Activated CD4-positive, alpha-beta T cell treated with anti-CD3 and anti-CD28 coated beads, Interleukin-2, amount 10 ng/mL, durations not matched to agents 24 days and 14 days (primary cell): ENCODE results near the gene MYBPC1. TPM values are rescaled to one million over a fixed set of nuclear protein-coding genes. Genes with fewer than 3 reads are reported as not detected.
A peak's percentile ranks its signal among the peaks of the same experiment; 100 is the strongest.
"Not testable (repeated sequence)": the region's sequence is repeated elsewhere in the genome, so short reads cannot be mapped to it uniquely, and the experiment has no call there.

Experiments used
- DNase-seq: peaks from one replicate; pipeline ENCODE4 v3.0.0; 2022
- H3K27ac Mint-ChIP-seq: one replicate; pipeline ENCODE4 v1.8.0; 2022; ENCODE audit warnings: mild to moderate bottlenecking, mixed read lengths
- H3K27me3 Mint-ChIP-seq: one replicate; pipeline ENCODE4 v1.8.0; 2022; ENCODE audit warnings: mixed read lengths
- H3K36me3 Mint-ChIP-seq: one replicate; pipeline ENCODE4 v1.8.0; 2022; ENCODE audit warnings: low read depth, mild to moderate bottlenecking, mixed read lengths
- H3K4me1 Mint-ChIP-seq: one replicate; pipeline ENCODE4 v1.8.0; 2021; ENCODE audit warnings: mixed read lengths
- H3K4me3 Mint-ChIP-seq: one replicate; pipeline ENCODE4 v1.8.0; 2022; ENCODE audit warnings: mild to moderate bottlenecking, moderate library complexity, mixed read lengths
- H3K9me3 Mint-ChIP-seq: one replicate; pipeline ENCODE4 v1.8.0; 2021; ENCODE audit warnings: mixed read lengths
- intact Hi-C: fragments of 100-400 bp; cut with micrococcal nuclease; formaldehyde crosslinking; loops from one replicate; pipeline ENCODE4 v1.15.1; 2023
- total RNA-seq: library from RNA; stranded (reverse); gene quantifications from 2 replicates; pipeline ENCODE4 v1.2.3, GENCODE V29; 2022

Gene MYBPC1
- total RNA-seq, 1 donor from 2014 or later = not detected

GRCh38 chr12:101654442-101654841, 59.7 kb downstream of the MYBPC1 start:
- Mint-ChIP-seq H3K9me3 (no peaks in the 10 kb centered on the region), H3K4me1 (no peaks in the 10 kb centered on the region), H3K27ac (no peak overlapping the region), H3K27me3 (peaks cover 28% of the 10 kb centered on the region), H3K4me3 (no peak overlapping the region), H3K36me3 (no peaks in the 10 kb centered on the region)
- no peak for DNase-seq
- intact Hi-C loops = no loop called here

- no peak overlapping the region for H3K27ac Mint-ChIP-seq
- DNase-seq = no peak
- no peak overlapping the region for H3K4me3 Mint-ChIP-seq
- peaks cover 28% of the 10 kb centered on the region for H3K27me3 Mint-ChIP-seq
- H3K4me1 Mint-ChIP-seq = no peaks in the 10 kb centered on the region
- intact Hi-C loops = no loop called here
- H3K9me3 Mint-ChIP-seq = no peaks in the 10 kb centered on the region
- H3K36me3 Mint-ChIP-seq = no peaks in the 10 kb centered on the region
These were observed 60.6 kb downstream of the MYBPC1 start for GRCh38 chr12:101655393-101655792.

DNA sequence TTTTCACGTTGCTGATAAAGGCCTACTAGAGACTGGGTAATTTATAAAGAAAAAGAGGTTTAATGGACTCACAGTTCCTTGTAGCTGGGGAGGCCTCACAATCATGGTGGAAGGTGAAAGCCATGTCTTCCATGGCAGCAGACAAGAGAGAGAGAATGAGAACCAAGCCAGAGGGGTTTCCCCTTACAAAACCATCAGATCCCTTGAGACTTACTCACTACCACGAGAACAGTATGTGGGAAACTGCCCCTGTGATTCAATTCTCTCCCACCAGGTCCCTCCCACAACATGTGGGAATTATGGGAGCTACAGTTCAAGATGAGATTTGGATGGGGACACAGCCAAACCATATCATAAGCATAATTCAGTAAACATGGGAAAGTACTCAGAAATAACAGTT, 65.9 kb downstream of the MYBPC1 start:
- intact Hi-C loops, H3K9me3 Mint-ChIP-seq, H3K4me3 Mint-ChIP-seq, H3K4me1 Mint-ChIP-seq, DNase-seq, H3K27ac Mint-ChIP-seq, H3K36me3 Mint-ChIP-seq: not testable (repeated sequence)
- peaks cover 24% of the 10 kb centered on the region for H3K27me3 Mint-ChIP-seq

- no peak overlapping the region for H3K27ac Mint-ChIP-seq
- H3K4me3 Mint-ChIP-seq = no peak overlapping the region
- intact Hi-C loops = no loop called here
- H3K4me1 Mint-ChIP-seq = no peaks in the 10 kb centered on the region
- no peaks in the 10 kb centered on the region for H3K9me3 Mint-ChIP-seq
- DNase-seq = no peak
- peaks cover 23% of the 10 kb centered on the region for H3K27me3 Mint-ChIP-seq
- H3K36me3 Mint-ChIP-seq = no peaks in the 10 kb centered on the region
These were observed 68.5 kb downstream of the MYBPC1 start for GRCh38 chr12:101663298-101663697.

GRCh38 chr12:101664992-101665391, 70.2 kb downstream of the MYBPC1 start:
- Mint-ChIP-seq H3K4me1 (no peaks in the 10 kb centered on the region), H3K27me3 (peaks cover 17% of the 10 kb centered on the region), H3K4me3 (no peak overlapping the region), H3K36me3 (no peaks in the 10 kb centered on the region), H3K27ac (no peak overlapping the region), H3K9me3 (no peaks in the 10 kb centered on the region)
- intact Hi-C loops = no loop called here
- no peak for DNase-seq

- peaks cover 17% of the 10 kb centered on the region for H3K27me3 Mint-ChIP-seq
- intact Hi-C loops = no loop called here
- no peak overlapping the region for H3K4me3 Mint-ChIP-seq
- no peak for DNase-seq
- no peaks in the 10 kb centered on the region for H3K9me3 Mint-ChIP-seq
- H3K27ac Mint-ChIP-seq = no peak overlapping the region
- H3K36me3 Mint-ChIP-seq = no peaks in the 10 kb centered on the region
- H3K4me1 Mint-ChIP-seq = peaks cover 4% of the 10 kb centered on the region
These were observed 71.4 kb downstream of the MYBPC1 start for GRCh38 chr12:101666052-101666728.

DNA sequence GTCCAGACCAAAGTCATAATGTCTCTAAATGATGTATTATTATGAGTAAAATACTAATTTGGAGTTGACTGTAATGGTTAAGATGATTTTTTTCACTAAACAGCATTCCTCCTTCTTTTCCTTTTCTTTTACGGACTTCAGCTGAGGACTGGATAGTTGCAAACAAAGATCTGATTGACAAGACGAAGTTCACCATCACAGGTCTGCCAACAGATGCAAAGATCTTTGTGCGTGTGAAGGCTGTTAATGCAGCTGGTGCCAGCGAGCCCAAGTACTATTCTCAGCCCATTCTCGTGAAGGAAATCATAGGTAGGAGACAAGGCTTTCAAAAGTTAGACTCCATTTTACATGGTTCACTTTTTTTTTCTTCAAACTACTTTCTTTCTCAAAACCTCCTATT, 72.8 kb downstream of the MYBPC1 start:
- H3K4me1 Mint-ChIP-seq = peaks cover 15% of the 10 kb centered on the region
- H3K27me3 Mint-ChIP-seq = peaks cover 17% of the 10 kb centered on the region
- H3K4me3 Mint-ChIP-seq = no peak overlapping the region
- H3K9me3 Mint-ChIP-seq = no peaks in the 10 kb centered on the region
- intact Hi-C loops = no loop called here
- DNase-seq = no peak
- no peak overlapping the region for H3K27ac Mint-ChIP-seq
- H3K36me3 Mint-ChIP-seq = no peaks in the 10 kb centered on the region

GRCh38 chr12:101670007-101670671, 75.4 kb downstream of the MYBPC1 start:
- Mint-ChIP-seq H3K9me3 (no peaks in the 10 kb centered on the region), H3K27me3 (peaks cover 11% of the 10 kb centered on the region), H3K4me3 (no peak overlapping the region), H3K27ac (no peak overlapping the region), H3K4me1 (peaks cover 15% of the 10 kb centered on the region), H3K36me3 (no peaks in the 10 kb centered on the region)
- peak; percentile 73 for DNase-seq
- intact Hi-C loops = no loop called here

DNA sequence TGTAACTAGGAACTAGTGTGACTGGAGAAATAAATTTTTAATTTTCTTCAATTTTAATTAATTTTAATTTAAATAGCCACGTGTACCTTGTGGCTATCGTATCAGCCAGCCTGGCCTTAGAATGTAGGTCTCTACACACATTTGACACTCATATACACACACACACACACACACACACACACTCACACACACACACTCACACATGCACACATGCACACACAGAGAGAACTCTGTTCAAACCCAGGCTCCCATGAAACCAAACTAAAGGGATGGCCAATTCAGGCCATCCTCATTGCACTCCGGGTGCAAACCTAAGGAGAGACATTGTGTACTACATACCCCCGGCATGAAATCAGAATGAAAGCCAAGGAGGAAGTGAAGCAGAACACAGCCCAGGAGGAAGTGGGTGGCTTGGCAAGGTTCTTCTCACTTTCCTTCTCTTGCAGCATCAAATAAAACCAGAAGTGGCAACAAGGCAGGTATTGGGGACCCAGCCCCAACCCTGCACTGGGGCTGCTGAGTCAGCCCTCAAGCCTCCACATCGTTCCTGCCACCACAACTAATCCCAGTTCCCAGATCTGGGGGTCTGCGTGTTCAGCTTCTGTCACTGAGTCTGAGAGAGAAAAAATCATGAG, 76.5 kb downstream of the MYBPC1 start:
- peak; percentile 71 for DNase-seq
- H3K9me3 Mint-ChIP-seq = no peaks in the 10 kb centered on the region

GRCh38 chr12:101671833-101672232, 77.1 kb downstream of the MYBPC1 start:
- no peak for DNase-seq
- Mint-ChIP-seq H3K27me3 (peaks cover 2% of the 10 kb centered on the region), H3K9me3 (no peaks in the 10 kb centered on the region), H3K27ac (no peak overlapping the region), H3K4me1 (peaks cover 15% of the 10 kb centered on the region), H3K36me3 (no peaks in the 10 kb centered on the region), H3K4me3 (peak overlapping the region; percentile 31)
- intact Hi-C loops = loop anchor here (2.0 kb wide), 1 partner anchor 25 kb away; the partner anchor contains the start of gene CHPT1

More for the DNA sequence above, 76.5 kb downstream of the MYBPC1 start:
- peak overlapping the region; percentile 31 for H3K4me3 Mint-ChIP-seq
- no peaks in the 10 kb centered on the region for H3K36me3 Mint-ChIP-seq
- H3K4me1 Mint-ChIP-seq = peaks cover 15% of the 10 kb centered on the region
- H3K27me3 Mint-ChIP-seq = peaks cover 5% of the 10 kb centered on the region
- H3K27ac Mint-ChIP-seq = peak overlapping the region; percentile 60
- intact Hi-C loops = no loop called here

GRCh38 chr12:101675555-101675954, 80.8 kb downstream of the MYBPC1 start:
- DNase-seq = no peak
- Mint-ChIP-seq H3K4me3 (no peak overlapping the region), H3K27ac (no peak overlapping the region), H3K9me3 (no peaks in the 10 kb centered on the region), H3K36me3 (no peaks in the 10 kb centered on the region), H3K4me1 (peaks cover 11% of the 10 kb centered on the region), H3K27me3 (peaks cover 10% of the 10 kb centered on the region)
- intact Hi-C loops = no loop called here

DNA sequence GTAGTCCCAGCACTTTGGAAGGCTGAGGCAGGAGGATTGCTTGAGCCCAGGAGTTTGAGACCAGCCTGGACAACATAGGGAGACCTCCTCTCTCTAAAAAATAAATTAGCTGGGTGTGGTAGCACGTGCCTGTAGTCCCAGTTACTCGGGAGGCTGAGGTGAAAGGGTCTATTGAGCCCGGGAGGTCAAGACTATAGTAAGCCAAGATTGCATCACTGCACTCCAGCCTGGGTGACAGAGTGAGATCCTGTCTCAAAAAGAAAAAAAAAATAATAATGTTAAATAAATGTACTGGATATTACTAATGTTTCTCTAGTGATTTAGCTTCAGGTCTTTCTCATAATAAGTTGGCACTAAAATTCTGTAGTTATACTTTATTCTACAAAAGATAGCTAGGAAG, 81.7 kb downstream of the MYBPC1 start:
- H3K4me3 Mint-ChIP-seq, H3K9me3 Mint-ChIP-seq, H3K4me1 Mint-ChIP-seq, H3K27ac Mint-ChIP-seq, DNase-seq, H3K36me3 Mint-ChIP-seq, H3K27me3 Mint-ChIP-seq, intact Hi-C loops: not testable (repeated sequence)

- intact Hi-C loops = no loop called here
- no peak overlapping the region for H3K4me3 Mint-ChIP-seq
- H3K36me3 Mint-ChIP-seq = no peaks in the 10 kb centered on the region
- peaks cover 10% of the 10 kb centered on the region for H3K27me3 Mint-ChIP-seq
- H3K9me3 Mint-ChIP-seq = no peaks in the 10 kb centered on the region
- DNase-seq = no peak
- no peak overlapping the region for H3K27ac Mint-ChIP-seq
- H3K4me1 Mint-ChIP-seq = no peaks in the 10 kb centered on the region
These were observed 83.3 kb downstream of the MYBPC1 start for GRCh38 chr12:101678081-101678480.

DNA sequence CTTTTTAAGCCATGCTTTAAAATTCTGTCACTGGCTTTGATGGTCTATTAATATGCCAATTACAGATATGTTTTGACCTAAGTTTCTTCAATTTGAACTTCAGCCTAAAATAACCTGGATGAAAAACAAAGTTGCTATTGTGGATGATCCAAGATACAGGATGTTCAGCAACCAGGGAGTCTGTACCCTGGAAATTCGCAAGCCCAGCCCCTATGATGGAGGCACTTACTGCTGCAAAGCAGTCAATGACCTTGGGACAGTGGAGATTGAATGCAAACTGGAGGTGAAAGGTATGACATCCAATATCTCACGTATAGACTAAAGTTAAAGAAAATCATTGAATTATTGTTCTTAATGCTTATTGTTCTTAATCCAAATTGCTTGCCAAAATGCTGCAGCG, 85.5 kb downstream of the MYBPC1 start:
- no peak overlapping the region for H3K4me3 Mint-ChIP-seq
- DNase-seq = no peak
- intact Hi-C loops = no loop called here

More for the DNA sequence above, 85.5 kb downstream of the MYBPC1 start:
- H3K4me1 Mint-ChIP-seq = no peaks in the 10 kb centered on the region
- peaks cover 20% of the 10 kb centered on the region for H3K27me3 Mint-ChIP-seq
- H3K9me3 Mint-ChIP-seq = no peaks in the 10 kb centered on the region
- H3K27ac Mint-ChIP-seq = no peak overlapping the region
- H3K36me3 Mint-ChIP-seq = no peaks in the 10 kb centered on the region
